Renal cortex interstitium (tissue), 15 donors: ENCODE results near the gene EPS15. TPM values are rescaled to one million over a fixed set of nuclear protein-coding genes. Genes with fewer than 3 reads are reported as not detected.
"Not testable (repeated sequence)": the region's sequence is repeated elsewhere in the genome, so short reads cannot be mapped to it uniquely, and the experiment has no call there.

ENCODE experiments used
- DNase-seq, 11 donors: peaks; one replicate each; pipeline ENCODE4 v3.0.0-alpha.2; 2013; ENCODE audit warnings: low read depth in 9 of 11, low spot score in 4 of 11; ENCODE audit errors: extremely low read depth in 1 of 11
- long read RNA-seq, 16 experiments: transcript quantifications; one replicate each; lab custom pipeline, GENCODE V29; 2026
- polyA plus RNA-seq, 3 donors: library from polyadenylated mRNA; unstranded; fragments of 120-200 nt; gene quantifications; one replicate each; pipeline ENCODE4 v1.2.1, GENCODE V29; 2013; ENCODE audit not compliant: insufficient read length in 3 of 3

The EPS15 gene
- 10 to 100 TPM; 38.0 to 46.0 (median 44.6) TPM for polyA plus RNA-seq
- long read RNA-seq, donor 1, full-length matches to known transcripts: 2 of 7 reads
- long read RNA-seq, donor 1, partial matches to known transcripts: 5 of 7 reads
- long read RNA-seq, donor 1, other reads (novel, unspliced or antisense): 0 of 7 reads
- long read RNA-seq, donor 2, partial matches to known transcripts: 24 of 24 reads
- long read RNA-seq, donor 2, other reads (novel, unspliced or antisense): 0 of 24 reads
- long read RNA-seq, donor 3, full-length matches to known transcripts: 3 of 3 reads
- long read RNA-seq, donor 3, partial matches to known transcripts: 0 of 3 reads
- long read RNA-seq, donor 3, other reads (novel, unspliced or antisense): 0 of 3 reads
- long read RNA-seq, donor 4, full-length matches to known transcripts: 2 of 2 reads
- long read RNA-seq, donor 4, partial matches to known transcripts: 0 of 2 reads
- long read RNA-seq, donor 4, other reads (novel, unspliced or antisense): 0 of 2 reads
- long read RNA-seq, donor 5: 0 reads
- long read RNA-seq, donor 6, full-length matches to known transcripts: 2 of 7 reads
- long read RNA-seq, donor 6, partial matches to known transcripts: 5 of 7 reads
- long read RNA-seq, donor 6, other reads (novel, unspliced or antisense): 0 of 7 reads
- long read RNA-seq, donor 7, full-length matches to known transcripts: 1 of 1 reads
- long read RNA-seq, donor 7, partial matches to known transcripts: 0 of 1 reads
- long read RNA-seq, donor 7, other reads (novel, unspliced or antisense): 0 of 1 reads
- long read RNA-seq, donor 8, full-length matches to known transcripts: 4 of 13 reads
- long read RNA-seq, donor 8, partial matches to known transcripts: 9 of 13 reads
- long read RNA-seq, donor 8, other reads (novel, unspliced or antisense): 0 of 13 reads
- long read RNA-seq, donor 9, full-length matches to known transcripts: 3 of 38 reads
- long read RNA-seq, donor 9, partial matches to known transcripts: 35 of 38 reads
- long read RNA-seq, donor 9, other reads (novel, unspliced or antisense): 0 of 38 reads
- long read RNA-seq, donor 10, partial matches to known transcripts: 54 of 54 reads
- long read RNA-seq, donor 10, other reads (novel, unspliced or antisense): 0 of 54 reads
- long read RNA-seq, donor 11, full-length matches to known transcripts: 1 of 1 reads
- long read RNA-seq, donor 11, partial matches to known transcripts: 0 of 1 reads
- long read RNA-seq, donor 11, other reads (novel, unspliced or antisense): 0 of 1 reads
- long read RNA-seq, donor 12, full-length matches to known transcripts: 1 of 1 reads
- long read RNA-seq, donor 12, partial matches to known transcripts: 0 of 1 reads
- long read RNA-seq, donor 12, other reads (novel, unspliced or antisense): 0 of 1 reads
- long read RNA-seq, donor 13, full-length matches to known transcripts: 5 of 15 reads
- long read RNA-seq, donor 13, partial matches to known transcripts: 10 of 15 reads
- long read RNA-seq, donor 13, other reads (novel, unspliced or antisense): 0 of 15 reads
- long read RNA-seq, donor 14: 0 reads
- long read RNA-seq, donor 15: 0 reads
- long read RNA-seq, donor 16, full-length matches to known transcripts: 6 of 18 reads
- long read RNA-seq, donor 16, partial matches to known transcripts: 12 of 18 reads
- long read RNA-seq, donor 16, other reads (novel, unspliced or antisense): 0 of 18 reads

DNA sequence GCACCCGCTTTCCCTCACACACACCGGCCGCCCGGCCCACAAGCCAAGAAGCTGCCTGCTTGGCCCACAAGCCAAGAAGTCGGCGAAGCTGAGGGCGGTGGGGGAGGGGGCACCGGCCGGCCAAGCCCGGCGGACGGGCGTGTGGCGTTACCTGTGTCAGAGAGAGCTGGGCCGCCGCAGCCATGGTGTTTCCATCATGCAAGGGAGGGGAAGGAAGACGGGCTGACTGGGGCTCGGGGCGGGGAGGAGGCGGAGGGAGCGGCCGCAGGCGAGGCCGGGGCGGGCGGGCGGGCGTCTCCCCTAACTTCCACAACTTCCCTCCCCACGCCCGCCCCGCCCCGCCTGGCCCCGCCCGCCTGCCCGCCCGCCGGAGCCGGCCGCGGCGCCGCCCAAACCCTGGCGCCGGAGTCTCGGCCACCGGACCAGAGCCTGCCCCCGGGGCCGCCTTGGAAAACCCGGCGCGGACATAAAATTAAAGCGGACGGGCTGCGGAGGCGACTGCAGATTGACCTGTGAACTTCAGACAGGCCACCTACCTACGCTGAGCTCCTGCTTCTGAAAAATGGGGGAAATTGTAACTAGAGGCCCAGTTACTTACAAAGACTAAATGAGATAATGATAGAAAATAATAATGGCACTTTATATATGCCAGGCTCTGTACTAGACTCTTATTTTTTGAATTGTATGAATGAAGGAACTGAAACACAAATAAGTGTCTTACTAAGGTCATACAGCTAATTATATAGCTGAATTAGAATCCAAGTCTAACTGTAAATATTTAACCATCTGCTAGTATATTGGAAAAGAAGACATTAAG, at the start of gene EPS15:
EPS15 (minus strand) TSS at position 219 of the 817 bp plus-strand sequence; CDS start at position 184, 35 bp downstream.
- DNase-seq: peak in 9 of 11 donors; percentile 37 to 77 (median 64)

DNA sequence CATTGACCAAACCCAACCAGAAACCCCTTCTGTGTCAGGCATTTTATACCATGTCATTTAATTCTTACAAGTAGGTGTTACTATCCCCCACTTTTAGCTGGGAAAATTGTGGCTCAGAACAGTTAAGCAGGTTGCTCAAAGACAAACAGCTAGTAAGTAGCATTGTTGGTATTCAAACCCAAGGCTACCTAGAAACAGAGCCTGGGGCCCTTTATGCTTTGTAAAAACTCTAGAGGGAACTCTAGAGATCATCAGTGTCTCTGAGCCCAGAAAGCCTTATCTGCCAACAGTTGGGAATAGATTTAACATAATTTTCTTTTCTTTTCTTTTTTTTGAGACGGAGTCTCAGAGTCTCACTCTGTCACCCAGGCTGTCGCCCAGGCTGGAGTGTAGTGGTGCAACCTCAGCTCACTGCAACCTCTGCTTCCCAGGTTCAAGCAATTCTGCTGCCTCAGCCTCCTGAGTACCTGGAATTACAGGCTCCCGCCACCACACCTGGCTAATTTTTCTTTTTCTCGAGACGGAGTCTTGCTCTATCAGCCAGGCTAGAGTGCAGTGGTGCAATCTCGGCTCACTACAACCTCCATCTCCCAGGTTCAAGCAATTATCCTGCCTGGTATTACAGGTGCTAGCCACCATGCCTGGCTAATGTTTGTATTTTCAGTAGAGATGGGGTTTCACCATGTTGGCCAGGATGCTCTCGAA, 49.3 kb upstream of the EPS15 start:
- no peak for DNase-seq

DNA sequence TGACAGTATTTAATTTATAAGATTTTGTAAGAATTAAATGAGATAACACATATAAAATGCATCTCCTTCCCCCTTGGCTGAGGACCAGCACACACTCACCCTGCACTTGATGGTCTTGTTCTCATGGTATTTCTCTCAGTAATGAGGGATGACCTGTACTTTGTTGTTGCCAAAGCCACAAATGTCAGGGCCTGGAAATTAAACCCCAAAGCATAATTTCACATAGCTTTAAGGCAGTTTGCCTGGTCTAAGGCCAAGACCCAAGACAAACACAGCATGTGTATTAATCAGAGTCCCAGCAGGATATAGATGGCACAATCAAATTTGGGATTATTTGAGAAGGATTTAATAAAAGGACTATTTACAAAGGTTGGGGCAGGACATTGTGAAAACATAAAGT, 48.6 kb upstream of the EPS15 start:
- no peak for DNase-seq

DNA sequence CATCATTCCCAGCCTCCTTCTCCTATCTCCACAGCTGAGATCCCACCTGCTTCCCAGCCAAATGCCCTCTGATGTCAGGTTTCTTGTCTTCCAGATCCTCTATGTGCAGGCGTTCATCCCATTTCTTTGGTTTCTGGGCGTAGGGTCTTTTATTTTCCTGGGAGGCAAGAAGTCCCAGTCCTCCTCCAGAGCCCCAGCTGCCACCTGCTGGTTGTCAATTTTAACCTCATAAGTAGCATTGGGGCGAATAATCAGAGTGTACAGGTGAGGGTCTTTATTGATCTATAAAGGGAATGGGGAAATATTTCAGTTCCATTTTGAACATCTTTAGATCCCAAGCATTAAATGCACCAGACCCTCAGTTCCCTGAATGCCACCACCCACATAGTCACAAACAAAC, 47.2 kb upstream of the EPS15 start:
- DNase-seq: no peak

DNA sequence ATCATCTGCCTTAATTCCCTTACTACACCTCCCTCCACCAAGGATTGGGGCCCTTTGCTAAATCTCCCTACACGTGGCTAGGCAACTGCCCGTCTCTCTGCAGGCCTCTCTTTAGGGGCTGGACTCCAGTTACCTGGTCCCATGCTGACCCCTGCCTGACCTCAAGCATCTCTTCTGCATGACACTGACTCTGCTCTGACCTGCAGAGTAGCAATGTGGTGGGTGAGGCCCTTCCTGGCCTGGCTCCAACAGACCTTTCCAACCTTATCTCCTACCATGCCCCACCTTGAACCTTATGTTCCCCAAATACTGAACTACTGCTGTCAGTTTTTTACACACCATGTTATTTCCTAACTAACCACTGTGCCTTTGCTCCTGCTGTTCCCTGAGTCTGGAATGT, 45.9 kb upstream of the EPS15 start:
- DNase-seq: no peak

DNA sequence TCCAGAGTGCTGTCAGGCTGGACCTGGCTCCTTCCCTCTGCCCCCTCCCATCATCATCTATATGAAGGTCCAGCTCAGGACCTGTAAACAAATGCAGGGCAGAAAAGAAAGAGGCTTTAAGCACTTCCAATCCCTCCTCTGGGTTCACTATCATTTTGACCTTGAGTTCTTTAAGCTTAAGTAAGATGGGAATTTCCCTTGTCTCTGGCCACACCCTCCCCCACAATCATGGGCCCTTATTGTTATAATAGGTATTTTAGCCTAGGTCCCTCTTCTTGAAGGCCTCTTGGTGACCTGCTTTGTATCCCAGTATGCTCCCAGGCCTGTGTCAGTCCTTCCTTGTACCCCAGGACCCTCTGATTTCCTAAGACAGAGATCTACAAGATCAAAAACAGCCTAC, 45.1 kb upstream of the EPS15 start:
- no peak for DNase-seq

DNA sequence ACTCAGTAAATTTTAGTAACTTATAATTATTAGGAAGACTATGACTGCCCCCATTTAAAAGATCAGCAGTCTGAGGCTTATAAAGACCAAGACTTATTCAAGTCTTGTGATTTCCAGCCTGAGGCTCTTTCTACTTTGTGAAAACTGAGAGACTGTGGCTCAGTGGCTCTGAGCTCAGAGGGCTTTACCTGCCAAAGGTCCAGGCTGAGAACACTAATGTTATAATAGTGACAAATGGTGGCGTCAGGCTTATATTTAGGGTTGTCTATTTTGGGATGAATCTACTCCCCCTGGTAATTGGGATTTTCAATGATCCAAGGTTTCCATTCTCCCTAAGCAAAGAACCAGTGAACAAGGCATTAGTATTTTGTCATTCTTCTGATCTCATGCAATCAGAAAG, 42.6 kb upstream of the EPS15 start:
- no peak for DNase-seq

DNA sequence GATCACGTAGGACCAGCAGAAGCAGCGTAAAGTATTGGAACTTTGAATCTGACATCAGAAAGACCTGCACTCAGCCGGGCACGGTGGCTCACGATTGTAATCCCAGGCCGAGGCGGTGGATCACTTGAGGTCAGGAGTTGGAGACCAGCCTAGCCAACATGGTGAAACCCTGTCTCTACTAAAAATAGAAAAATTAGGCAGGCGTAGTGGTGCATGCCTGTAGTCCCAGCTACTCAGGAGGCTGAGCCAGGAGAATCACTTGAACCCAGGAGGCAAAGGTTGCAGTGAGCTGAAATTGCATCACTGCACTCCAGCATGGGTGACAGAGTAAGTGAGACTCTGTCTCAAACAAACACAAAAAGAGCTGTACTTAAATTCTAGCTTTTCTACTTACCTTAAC, 41.8 kb upstream of the EPS15 start:
- DNase-seq: not testable (repeated sequence)

DNA sequence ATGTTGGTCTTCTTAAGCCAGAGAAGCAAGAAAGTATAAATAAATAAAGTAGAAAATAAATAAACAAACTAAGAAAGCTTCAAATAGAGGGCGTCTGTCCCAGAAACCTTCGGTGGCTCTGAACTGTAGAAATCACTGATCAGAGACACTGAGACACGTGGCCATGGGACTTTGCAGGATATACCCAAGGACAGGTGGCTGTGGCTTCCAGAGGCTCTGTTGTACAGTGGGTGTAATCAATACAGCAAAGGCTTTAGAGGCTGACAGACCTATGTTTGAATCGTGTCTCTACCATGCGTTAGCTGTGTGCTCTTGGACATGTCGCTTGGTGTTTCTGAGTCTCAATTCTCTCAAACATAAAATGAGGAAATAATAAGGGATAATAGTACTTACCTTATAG, 41.0 kb upstream of the EPS15 start:
- DNase-seq: no peak

GRCh38 chr1:51559501-51559900, 40.4 kb upstream of the EPS15 start:
- no peak for DNase-seq

DNA sequence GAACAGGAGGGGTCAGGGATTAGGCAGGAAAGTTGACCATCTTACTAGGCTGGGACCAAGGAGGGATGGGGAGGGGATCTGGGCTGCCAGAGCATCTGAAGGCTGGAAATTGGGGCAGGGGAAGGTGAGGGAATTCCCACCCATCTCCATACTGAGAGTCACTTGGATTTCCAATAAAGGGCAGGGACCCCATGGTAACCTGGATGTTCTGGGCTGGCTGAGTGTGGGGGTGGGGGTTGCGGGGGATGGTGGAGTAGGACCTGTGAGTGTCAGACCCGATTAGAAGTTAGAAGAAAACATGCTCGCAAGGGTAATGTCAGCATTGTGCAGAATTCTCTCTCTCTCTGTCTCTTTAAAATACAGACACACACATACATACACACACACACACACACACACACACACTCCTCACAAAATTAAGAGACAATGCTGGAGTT, 40.0 kb upstream of the EPS15 start:
- DNase-seq: no peak

- DNase-seq: no peak
Observed at GRCh38 chr1:51558375-51558924, 39.4 kb upstream of the EPS15 start.

DNA sequence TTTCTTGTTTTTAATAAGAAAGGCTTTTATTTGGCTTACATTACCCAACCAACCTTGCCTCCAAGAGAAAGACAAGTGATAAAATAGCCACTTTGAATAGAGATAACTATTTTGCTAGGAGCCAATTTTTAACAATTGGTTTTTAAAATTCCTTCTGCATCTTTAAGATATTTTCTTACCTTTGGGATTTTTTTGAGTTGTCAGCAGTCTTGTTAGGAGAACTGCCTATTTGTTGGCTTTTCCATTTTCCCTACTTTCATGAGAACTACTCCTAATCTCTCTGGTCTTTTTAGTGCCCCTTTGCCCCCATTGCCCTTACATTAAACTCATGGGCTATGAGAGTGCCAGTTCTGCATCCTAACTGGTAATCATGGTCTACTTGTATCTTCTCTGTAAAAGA, 38.1 kb upstream of the EPS15 start:
- DNase-seq: no peak

- DNase-seq: no peak
Observed at GRCh38 chr1:51555866-51556619, 37.0 kb upstream of the EPS15 start.

- no peak for DNase-seq
Observed at GRCh38 chr1:51553911-51554310, 34.8 kb upstream of the EPS15 start.
